Keratinocyte (primary cell): ENCODE results near the gene TOX4.

Experiments
- CTCF ChIP-seq, 3 experiments: IDR thresholded peaks in 1 of 3; conservative IDR thresholded peaks in 1 of 3; optimal IDR thresholded peaks in 1 of 3; 2 replicates in 2 of 3; 3 replicates in 1 of 3; pipeline versions ENCODE3 to v1.5.1; 2011; ENCODE audit warnings: low read length in 3 of 3, mild to moderate bottlenecking in 3 of 3, moderate library complexity in 2 of 3, control low read depth in 1 of 3, inconsistent platforms in 1 of 3; ENCODE audit not compliant: insufficient read depth in 2 of 3; ENCODE audit errors: extremely low read depth in 1 of 3
- EZH2 ChIP-seq: IDR thresholded peaks from one replicate; pipeline ENCODE4 v1.6.1; 2012; ENCODE audit warnings: inconsistent platforms, mild to moderate bottlenecking, low read length, moderate library complexity

GRCh38 chr14:21518725-21519124, 41.7 kb downstream of the TOX4 start:
- no peak for TF ChIP-seq EZH2
- no peak for TF ChIP-seq CTCF (optimal IDR thresholded peaks at IDR 0.05 in 1 of 3, IDR thresholded peaks at IDR 0.05 in 1 of 3, conservative IDR thresholded peaks at IDR 0.05 in 1 of 3; ENCODE audit: extremely low read depth in 1 of 3, insufficient read depth in 2 of 3, low read length in 3 of 3)
